GM19452 (cell line): ENCODE data around the gene ANXA2.
"Not testable (repeated sequence)": the region's sequence is repeated elsewhere in the genome, so short reads cannot be mapped to it uniquely, and the experiment has no call there.

Experiments used
- ATAC-seq: cut with Tn5 transposase; IDR thresholded peaks from one replicate; pipeline ENCODE4 v1.9.1; 2021; ENCODE audit not compliant: unreplicated experiment

The ANXA2 gene

GRCh38 chr15:60372227-60372626 is 25.6 kb downstream of the ANXA2 start:
- ATAC-seq = no peak

- no peak for ATAC-seq
Measured at GRCh38 chr15:60371175-60372051, 26.4 kb downstream of the ANXA2 start.

DNA sequence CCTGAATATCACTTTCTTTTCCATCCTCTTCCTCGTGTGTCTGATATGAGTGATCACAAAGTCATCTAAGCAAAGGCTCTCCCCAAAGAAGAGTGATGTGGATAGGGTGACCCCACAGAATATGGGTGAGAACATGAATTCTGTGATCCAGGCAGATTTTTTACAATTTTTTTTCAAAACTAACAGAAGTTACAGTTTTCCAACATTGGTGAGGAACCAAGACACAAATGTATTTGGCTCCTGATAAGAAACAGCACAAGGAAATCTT is 27.0 kb downstream of the ANXA2 start:
- no peak for ATAC-seq

GRCh38 chr15:60370105-60370868 is 27.5 kb downstream of the ANXA2 start:
- ATAC-seq = no peak

GRCh38 chr15:60369696-60370095 is 28.1 kb downstream of the ANXA2 start:
- no peak for ATAC-seq

DNA sequence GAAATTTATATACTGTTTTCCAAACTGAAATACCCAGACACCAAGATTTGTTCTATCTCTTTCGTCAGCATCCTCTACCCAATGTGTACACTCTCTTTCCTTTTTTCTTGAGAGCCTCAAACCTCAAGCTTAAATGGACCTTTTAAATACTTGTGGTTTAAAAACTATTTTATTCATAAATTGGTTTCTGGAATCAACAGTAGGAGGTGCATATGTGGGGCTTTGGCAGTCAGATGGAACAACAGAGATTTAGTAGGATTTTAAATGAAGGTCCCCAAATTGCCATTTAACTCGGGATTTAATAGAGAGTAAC is 33.2 kb downstream of the ANXA2 start:
- ATAC-seq = no peak

- ATAC-seq = no peak
Measured at GRCh38 chr15:60363903-60364611, 33.7 kb downstream of the ANXA2 start.

- no peak for ATAC-seq
Measured at GRCh38 chr15:60363087-60363549, 34.7 kb downstream of the ANXA2 start.

DNA sequence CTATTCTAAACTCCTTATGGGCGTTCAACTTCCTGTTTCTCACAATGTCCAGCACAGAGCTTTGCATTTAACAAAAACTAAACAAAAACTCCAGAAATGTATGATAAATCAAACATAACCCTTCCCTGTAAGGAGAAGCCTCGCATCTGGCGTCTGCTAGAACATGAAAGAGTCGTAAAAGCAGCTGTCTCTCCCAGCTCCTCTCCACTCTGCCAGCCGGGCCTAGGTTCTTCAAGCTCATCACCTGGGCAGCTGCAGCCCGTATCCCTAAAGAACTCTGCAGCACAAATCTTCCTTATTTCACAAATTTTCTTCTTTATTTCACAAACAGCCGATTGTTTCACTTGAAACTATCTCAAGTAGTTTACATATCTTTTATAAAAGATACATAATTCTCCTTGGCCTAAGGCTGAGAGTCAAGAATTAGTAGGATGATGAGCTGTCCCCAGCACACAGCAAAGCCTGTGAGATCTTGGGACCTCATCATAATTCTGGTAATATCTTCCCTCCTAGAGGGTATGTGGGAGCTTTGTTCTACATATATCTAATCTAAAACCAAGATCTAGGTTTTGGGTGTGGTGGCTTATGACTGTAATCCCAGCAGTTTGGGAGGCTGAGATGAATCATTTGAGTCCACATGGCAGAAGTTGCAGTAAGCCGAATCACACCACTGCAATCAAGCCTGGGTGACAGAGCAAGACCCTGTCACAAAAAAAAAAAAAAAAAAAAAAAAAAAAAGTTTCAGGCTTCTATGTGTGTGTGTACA is 35.3 kb downstream of the ANXA2 start:
- ATAC-seq = no peak

- not testable (repeated sequence) for ATAC-seq
Measured at GRCh38 chr15:60359738-60360137, 38.0 kb downstream of the ANXA2 start.

GRCh38 chr15:60358935-60359682 is 38.7 kb downstream of the ANXA2 start:
- no peak for ATAC-seq

- ATAC-seq = no peak
Measured at GRCh38 chr15:60356832-60357231, 41.0 kb downstream of the ANXA2 start.

DNA sequence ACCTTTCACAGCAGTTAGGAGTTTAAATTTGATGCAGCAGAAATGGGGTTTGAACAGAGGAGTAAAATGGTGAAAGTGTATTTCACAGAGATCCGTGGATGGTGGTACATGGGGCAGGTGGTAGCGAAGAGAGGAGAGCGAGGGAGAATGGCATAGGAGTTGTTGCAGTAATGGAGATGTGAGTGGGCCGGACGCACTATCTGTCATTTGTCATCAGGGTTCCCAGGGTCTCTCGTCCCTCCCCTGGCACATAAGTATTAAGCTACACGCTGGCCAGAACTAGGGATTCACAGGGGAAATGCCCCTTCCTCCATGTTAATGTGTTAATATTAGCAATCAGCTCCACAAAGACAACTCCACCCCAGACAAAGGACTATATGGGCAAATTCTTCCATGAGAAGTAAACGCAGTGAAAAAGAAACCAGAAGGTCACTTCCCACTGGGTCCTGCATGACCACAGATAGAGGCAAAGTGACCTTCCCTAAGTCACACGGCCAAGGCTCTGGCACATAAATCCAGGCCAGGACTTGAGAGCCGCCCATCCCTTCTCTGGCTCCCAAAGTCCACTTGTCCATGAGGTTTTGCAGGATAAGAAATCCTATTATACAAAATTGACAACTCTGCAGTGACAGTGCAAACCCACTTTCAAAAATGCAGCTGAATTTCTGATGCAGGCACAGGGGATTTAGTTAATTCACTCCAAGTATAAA is 42.5 kb downstream of the ANXA2 start:
- no peak for ATAC-seq

- no peak for ATAC-seq
Measured at GRCh38 chr15:60353245-60353920, 44.4 kb downstream of the ANXA2 start.

DNA sequence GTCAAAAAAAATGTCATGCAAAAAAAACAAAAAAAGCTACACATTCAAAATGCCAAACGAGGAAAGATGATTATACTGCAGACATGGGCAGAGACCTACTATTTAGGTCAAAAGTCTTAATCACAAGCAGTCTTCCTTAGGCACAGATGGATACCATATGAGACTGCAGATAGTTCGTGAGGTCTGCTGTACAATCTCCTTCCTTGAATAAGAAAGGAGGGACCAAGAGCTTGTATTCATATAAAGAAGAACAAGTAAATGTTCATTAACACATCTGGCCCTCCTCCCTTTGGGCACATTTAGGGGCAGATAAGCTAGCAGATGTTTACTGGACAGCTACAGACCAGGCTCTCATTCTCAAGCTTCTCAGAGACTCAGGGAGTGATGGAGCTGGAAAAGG is 45.3 kb downstream of the ANXA2 start:
- no peak for ATAC-seq

GRCh38 chr15:60351066-60351465 is 46.7 kb downstream of the ANXA2 start:
- ATAC-seq = no peak

GRCh38 chr15:60350108-60350507 is 47.7 kb downstream of the ANXA2 start:
- ATAC-seq = no peak

DNA sequence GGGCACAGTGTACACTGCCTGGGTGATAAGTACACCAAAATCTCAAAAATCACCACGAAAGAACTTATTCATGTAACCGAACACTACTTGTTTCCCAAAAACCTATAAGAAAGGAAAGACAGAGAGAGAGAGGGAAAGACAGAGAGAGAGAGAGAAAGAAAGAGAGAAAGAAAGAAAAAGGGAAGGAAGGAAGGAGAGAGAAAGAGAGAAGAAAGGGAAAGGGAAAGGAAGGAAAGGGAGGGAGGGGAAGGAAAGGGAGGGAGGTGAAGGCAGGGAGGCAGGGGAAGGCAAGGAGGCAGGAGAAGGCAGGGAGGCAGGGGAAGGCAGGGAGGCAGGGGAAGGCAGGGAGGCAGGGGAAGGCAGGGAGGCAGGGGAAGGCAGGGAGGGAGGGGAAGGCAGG is 48.2 kb downstream of the ANXA2 start:
- no peak for ATAC-seq

- ATAC-seq = no peak
Measured at GRCh38 chr15:60347480-60348049, 50.2 kb downstream of the ANXA2 start.
